Muscle layer of colon (tissue), 2 donors: ENCODE measurements around the gene INTS6.

Experiments
- H3K27ac ChIP-seq: one replicate; pipeline ENCODE4 v1.7.0; 2013; ENCODE audit warnings: low read depth, mild to moderate bottlenecking, low read length, moderate library complexity
- H3K27me3 ChIP-seq, 2 donors: one replicate each; pipeline ENCODE4 v1.7.0; 2013; ENCODE audit warnings: low read length in 2 of 2, mild to moderate bottlenecking in 2 of 2; ENCODE audit not compliant: insufficient read depth in 2 of 2, control insufficient read depth in 1 of 2
- H3K36me3 ChIP-seq: one replicate; pipeline ENCODE4 v1.7.0; 2013; ENCODE audit warnings: mild to moderate bottlenecking, low read length; ENCODE audit not compliant: insufficient read depth
- H3K4me1 ChIP-seq: one replicate; pipeline ENCODE4 v1.7.0; 2013; ENCODE audit warnings: mild to moderate bottlenecking, low read length; ENCODE audit not compliant: insufficient read depth
- H3K4me3 ChIP-seq, 2 donors: one replicate each; pipeline ENCODE4 v1.7.0; 2013; ENCODE audit warnings: low read length in 2 of 2, low read depth in 1 of 2, mild to moderate bottlenecking in 1 of 2, moderate library complexity in 1 of 2
- H3K9ac ChIP-seq: one replicate; pipeline ENCODE4 v1.7.0; 2013; ENCODE audit warnings: low read length
- H3K9me3 ChIP-seq: one replicate; pipeline ENCODE4 v1.7.0; 2013; ENCODE audit warnings: mild to moderate bottlenecking, low read length
- donor health status: abdominal sarcoma.
- donor health status: Adenocarcinoma of cecum.

The INTS6 gene

GRCh38 chr13:51341232-51341631 is 111.6 kb downstream of the INTS6 start:
- Histone ChIP-seq H3K27me3 (no peaks in the 10 kb centered on the region), H3K4me1 (no peaks in the 10 kb centered on the region), H3K4me3 (no peak overlapping the region), H3K36me3 (no peaks in the 10 kb centered on the region), H3K9ac (no peak overlapping the region), H3K9me3 (no peaks in the 10 kb centered on the region), H3K27ac (no peak overlapping the region)

DNA sequence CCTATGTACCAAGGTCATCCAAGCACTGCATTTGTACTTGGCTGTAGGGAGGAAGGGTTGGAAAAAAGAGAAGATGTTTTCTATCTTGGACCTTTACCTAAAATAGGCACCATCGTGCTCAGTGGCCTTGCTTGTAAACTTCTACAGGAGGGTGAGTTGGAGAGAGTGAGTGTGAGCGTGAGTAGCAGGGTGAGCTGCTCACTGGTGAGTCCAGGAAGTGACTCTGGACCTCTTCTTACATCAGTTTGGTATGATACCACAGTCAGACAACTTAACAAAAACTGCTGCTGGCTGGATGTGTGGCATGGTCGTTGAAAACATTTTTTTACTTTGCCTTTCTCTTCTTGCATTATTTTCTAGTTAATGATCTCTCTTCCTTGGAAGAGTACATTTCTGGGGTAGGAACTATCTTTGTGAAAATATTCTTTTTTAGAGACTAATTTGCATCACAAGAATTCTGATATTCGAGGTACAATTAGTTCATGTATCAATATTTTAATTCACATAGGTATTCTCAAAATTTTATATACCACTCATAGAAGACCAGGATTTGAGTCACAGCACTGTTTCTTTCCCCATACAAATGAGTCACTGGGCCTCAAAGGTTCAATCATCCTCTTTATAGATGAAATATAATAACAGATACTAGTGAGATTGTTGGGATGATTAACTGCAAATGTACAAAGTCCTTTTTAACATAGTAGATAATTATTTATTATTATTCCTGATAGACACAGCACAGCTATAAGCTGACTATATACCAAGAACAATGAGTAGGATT is 112.7 kb downstream of the INTS6 start:
- Histone ChIP-seq H3K27ac (no peak overlapping the region), H3K9me3 (no peaks in the 10 kb centered on the region), H3K4me3 (no peak overlapping the region), H3K9ac (no peak overlapping the region), H3K36me3 (no peaks in the 10 kb centered on the region), H3K27me3 (no peaks in the 10 kb centered on the region), H3K4me1 (no peaks in the 10 kb centered on the region)

DNA sequence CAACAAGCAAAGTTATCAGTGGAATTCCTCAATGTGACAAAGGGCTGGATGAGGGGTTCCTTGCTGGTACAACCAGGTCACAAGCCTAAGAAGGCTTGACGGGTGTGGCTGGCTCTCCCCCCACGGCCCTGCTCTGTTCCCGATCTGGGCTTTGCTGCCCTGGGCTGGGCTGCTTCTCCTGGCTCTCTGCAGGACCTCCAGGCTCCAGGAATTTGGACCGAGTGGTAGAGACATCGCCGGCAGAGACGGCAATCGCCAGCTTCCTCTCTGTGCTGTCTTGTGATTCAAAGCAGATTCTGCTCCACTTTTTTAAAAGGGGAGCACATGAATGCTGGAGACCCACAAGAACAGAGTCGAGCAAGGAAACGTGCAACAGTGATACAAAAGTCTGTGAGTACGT is 113.5 kb downstream of the INTS6 start, which contains the start of gene SERPINE3:
Gene SERPINE3, plus strand, starts transcription at position 338 of the 400 bp plus-strand sequence. CDS start 1,401 bp downstream, outside the sequence.
- Histone ChIP-seq H3K27ac (no peak within 1 kb of the TSS), H3K9me3 (no peaks in the 10 kb centered on the region), H3K9ac (no peak within 1 kb of the TSS), H3K36me3 (no peaks in the 10 kb centered on the region), H3K4me1 (no peaks in the 10 kb centered on the region), H3K27me3 (no peaks in the 10 kb centered on the region), H3K4me3 (no peak within 1 kb of the TSS)

DNA sequence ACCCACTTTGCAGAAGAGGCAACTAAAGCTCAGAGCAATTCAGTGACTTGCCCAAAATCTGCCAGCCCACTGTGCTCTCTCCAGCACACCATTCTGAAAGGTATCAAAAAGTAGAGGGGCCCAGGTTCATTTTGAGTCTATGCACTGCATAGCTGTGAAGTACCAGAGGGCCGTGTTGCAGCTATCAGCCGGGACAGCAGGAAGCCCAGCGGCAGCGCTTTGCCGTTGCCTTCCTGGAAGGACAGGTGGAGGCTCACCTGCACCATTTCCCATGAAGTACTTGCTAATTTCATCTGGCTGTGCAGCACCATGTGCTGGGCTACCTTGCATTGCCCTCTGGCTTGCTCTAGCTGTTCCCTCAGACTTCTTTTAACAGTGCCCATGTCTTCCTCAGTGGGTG is 116.1 kb downstream of the INTS6 start:
- H3K36me3 ChIP-seq: no peaks in the 10 kb centered on the region
- no peaks in the 10 kb centered on the region for H3K27me3 ChIP-seq
- H3K4me1 ChIP-seq: no peaks in the 10 kb centered on the region
- H3K9ac ChIP-seq: no peak overlapping the region
- H3K9me3 ChIP-seq: no peaks in the 10 kb centered on the region
- no peak overlapping the region for H3K27ac ChIP-seq
- no peak overlapping the region for H3K4me3 ChIP-seq

DNA sequence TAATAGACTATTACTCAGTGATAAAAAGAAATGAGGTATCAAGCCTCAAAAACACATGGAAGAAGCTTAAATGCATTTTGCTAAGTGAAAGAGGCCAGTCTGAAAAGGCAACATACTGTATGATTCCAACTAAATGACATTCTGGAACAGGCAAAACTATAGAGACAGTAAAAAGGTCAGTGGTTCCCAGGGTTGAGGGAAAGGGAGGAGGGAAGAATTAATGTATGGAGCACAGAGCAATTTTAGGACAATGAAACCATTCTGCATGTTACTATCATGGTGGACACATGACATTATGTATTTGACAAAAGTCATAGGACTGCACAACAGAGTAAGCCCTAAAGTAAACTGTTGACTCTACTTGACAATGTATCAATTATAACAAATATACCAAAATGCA is 119.0 kb downstream of the INTS6 start:
- H3K9me3 ChIP-seq: no peaks in the 10 kb centered on the region
- H3K4me3 ChIP-seq: no peak overlapping the region
- H3K36me3 ChIP-seq: no peaks in the 10 kb centered on the region
- H3K27ac ChIP-seq: no peak overlapping the region
- no peaks in the 10 kb centered on the region for H3K4me1 ChIP-seq
- H3K27me3 ChIP-seq: no peaks in the 10 kb centered on the region
- no peak overlapping the region for H3K9ac ChIP-seq

DNA sequence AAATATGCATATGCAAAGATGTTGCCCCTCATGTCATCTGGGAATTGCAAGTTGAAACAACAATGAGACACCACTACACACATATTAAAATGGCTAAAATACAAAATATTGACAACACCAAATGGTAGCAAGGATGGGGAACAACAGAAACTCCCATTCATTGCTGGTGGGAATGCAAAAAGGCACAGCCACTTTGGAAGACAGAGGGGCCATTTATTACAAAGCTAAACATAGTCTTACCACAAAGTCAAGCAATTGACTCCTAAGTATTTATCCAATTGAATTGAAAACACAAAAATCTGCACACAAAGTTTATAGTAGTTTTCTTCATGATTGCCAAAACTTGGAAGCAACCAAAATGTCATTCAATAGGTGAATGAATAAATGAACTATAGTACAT is 119.4 kb downstream of the INTS6 start:
- H3K4me3 ChIP-seq: no peak overlapping the region
- H3K27me3 ChIP-seq: no peaks in the 10 kb centered on the region
- H3K36me3 ChIP-seq: no peaks in the 10 kb centered on the region
- H3K9me3 ChIP-seq: no peaks in the 10 kb centered on the region
- H3K9ac ChIP-seq: no peak overlapping the region
- H3K4me1 ChIP-seq: no peaks in the 10 kb centered on the region
- H3K27ac ChIP-seq: no peak overlapping the region

GRCh38 chr13:51332566-51333361 is 120.1 kb downstream of the INTS6 start:
- Histone ChIP-seq H3K4me1 (no peaks in the 10 kb centered on the region), H3K36me3 (no peaks in the 10 kb centered on the region), H3K27ac (no peak overlapping the region), H3K9ac (no peak overlapping the region), H3K27me3 (no peaks in the 10 kb centered on the region), H3K4me3 (no peak overlapping the region), H3K9me3 (no peaks in the 10 kb centered on the region)

DNA sequence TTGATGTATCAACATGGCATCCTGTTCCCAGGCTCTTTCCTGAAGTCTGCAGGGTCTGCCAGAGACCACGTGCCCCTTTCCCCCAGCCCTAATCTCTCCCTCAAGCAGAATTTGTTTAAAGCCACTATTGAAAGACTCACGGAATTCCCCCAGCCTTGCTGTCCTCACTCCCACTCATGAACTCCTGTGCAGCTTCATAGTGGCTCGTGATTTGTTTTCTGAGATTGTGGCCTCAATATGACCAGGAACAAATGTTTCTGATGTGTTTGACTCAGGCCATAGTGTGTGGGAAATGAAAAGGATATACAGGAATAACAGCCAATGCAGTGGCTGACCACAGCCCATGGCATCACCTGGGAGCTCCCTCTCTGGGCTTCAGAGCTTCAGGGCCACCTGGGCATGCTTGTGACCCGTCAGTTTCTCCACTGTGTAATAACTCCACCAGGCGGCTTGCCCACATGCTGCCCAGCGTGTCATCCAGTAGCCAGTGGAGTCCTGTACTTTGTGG is 121.4 kb downstream of the INTS6 start:
- Histone ChIP-seq H3K27ac (no peak overlapping the region), H3K9me3 (no peaks in the 10 kb centered on the region), H3K36me3 (no peaks in the 10 kb centered on the region), H3K4me1 (no peaks in the 10 kb centered on the region), H3K27me3 (no peaks in the 10 kb centered on the region), H3K9ac (no peak overlapping the region), H3K4me3 (no peak overlapping the region)

DNA sequence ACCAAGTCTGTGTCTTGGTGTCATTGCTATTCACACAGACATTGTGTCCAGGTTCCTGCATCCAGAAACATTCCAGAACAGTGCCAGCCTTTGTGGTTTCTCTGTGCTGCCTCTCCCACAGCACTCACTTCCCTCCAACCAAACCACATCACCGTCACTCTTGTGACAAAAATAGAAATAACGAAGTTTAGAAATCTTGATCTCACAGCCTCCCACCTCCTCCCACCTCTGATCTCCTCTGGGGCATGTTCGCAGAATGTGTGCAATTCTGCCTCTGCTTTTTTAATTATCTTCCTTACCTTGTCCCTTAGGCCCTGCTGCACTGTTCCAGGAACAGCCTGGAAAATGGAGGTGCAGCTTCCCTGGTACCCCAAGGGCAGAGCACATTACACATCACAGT is 122.0 kb downstream of the INTS6 start:
- Histone ChIP-seq H3K9ac (no peak overlapping the region), H3K27me3 (no peaks in the 10 kb centered on the region), H3K4me1 (no peaks in the 10 kb centered on the region), H3K36me3 (no peaks in the 10 kb centered on the region), H3K27ac (no peak overlapping the region), H3K4me3 (no peak overlapping the region), H3K9me3 (no peaks in the 10 kb centered on the region)

GRCh38 chr13:51329606-51330005 is 123.2 kb downstream of the INTS6 start:
- no peak overlapping the region for H3K4me3 ChIP-seq
- no peaks in the 10 kb centered on the region for H3K4me1 ChIP-seq
- no peaks in the 10 kb centered on the region for H3K36me3 ChIP-seq
- no peaks in the 10 kb centered on the region for H3K9me3 ChIP-seq
- no peak overlapping the region for H3K9ac ChIP-seq
- no peaks in the 10 kb centered on the region for H3K27me3 ChIP-seq
- H3K27ac ChIP-seq: no peak overlapping the region

- H3K27me3 ChIP-seq: no peaks in the 10 kb centered on the region
- H3K4me1 ChIP-seq: no peaks in the 10 kb centered on the region
- no peaks in the 10 kb centered on the region for H3K9me3 ChIP-seq
- H3K36me3 ChIP-seq: no peaks in the 10 kb centered on the region
- H3K9ac ChIP-seq: no peak overlapping the region
- no peak overlapping the region for H3K27ac ChIP-seq
- no peak overlapping the region for H3K4me3 ChIP-seq
These were observed 124.3 kb downstream of the INTS6 start for GRCh38 chr13:51328488-51328887.
